HepG2 (cell line): ENCODE results near the gene ZNF653.

Experiments used
- BRCA1 ChIP-seq: sonication (generic); formaldehyde crosslinking; IDR thresholded peaks from 2 replicates; pipeline ENCODE4 v1.4.0; 2020; ENCODE audit warnings: missing genetic modification reagents
- BRF2 ChIP-seq: sonication (generic); formaldehyde crosslinking; IDR thresholded peaks from 2 replicates; pipeline ENCODE4 v1.8.1; 2022; ENCODE audit warnings: mild to moderate bottlenecking, missing genetic modification reagents
- CTCF ChIP-seq: sonication (generic); formaldehyde crosslinking; IDR thresholded peaks from 2 replicates; pipeline ENCODE4 v1.5.0; 2020; ENCODE audit warnings: mild to moderate bottlenecking, missing genetic modification reagents, moderate library complexity
- MXD3 ChIP-seq: IDR thresholded peaks from 2 replicates; pipeline ENCODE4 v1.6.1; 2016; ENCODE audit warnings: mild to moderate bottlenecking, missing biosample characterization, missing genetic modification reagents
- REST ChIP-seq, 2 experiments: IDR thresholded peaks; 2 replicates each; pipeline ENCODE4 v1.6.1; 2011 to 2012; ENCODE audit warnings: low read length in 2 of 2, borderline replicate concordance in 1 of 2, low read depth in 1 of 2, mild to moderate bottlenecking in 1 of 2, moderate library complexity in 1 of 2
- THAP8 ChIP-seq: sonication (generic); formaldehyde crosslinking; IDR thresholded peaks from 2 replicates; pipeline ENCODE4 v1.5.1; 2020; ENCODE audit warnings: missing genetic modification reagents, mild to moderate bottlenecking, borderline replicate concordance
- ZSCAN22 ChIP-seq: sonication (generic); formaldehyde crosslinking; IDR thresholded peaks from 2 replicates; pipeline ENCODE4 v1.4.0; 2020; ENCODE audit warnings: mild to moderate bottlenecking, missing genetic modification reagents

- TF ChIP-seq ZSCAN22 (CRISPR knock-in tag) (no peak), CTCF (CRISPR knock-in tag) (no peak), MXD3 (no peak), THAP8 (CRISPR knock-in tag) (no peak), BRF2 (CRISPR knock-in tag) (no peak), BRCA1 (CRISPR knock-in tag) (no peak), REST (IDR thresholded peaks at IDR 0.05; ENCODE audit: borderline replicate concordance in 1 of 2, low read depth in 1 of 2, low read length in 2 of 2) (no peak)
Measured at GRCh38 chr19:11458236-11458900, 47.3 kb downstream of the ZNF653 start.
